IMR-90 (cell line): ENCODE measurements around the gene UGGT2. TPM values are rescaled to one million over a fixed set of nuclear protein-coding genes. Genes with fewer than 3 reads are reported as not detected.

ENCODE experiments used
- ATAC-seq: fragments of 200-7000 bp; cut with Tn5 transposase; 2 replicates; pipeline ENCODE4 v1.9.1; 2020; ENCODE audit warnings: low read depth, mild to moderate bottlenecking, moderate library complexity
- BruUV-seq: library from RNA; stranded (reverse); fragments of 400-500 nt; replicated peaks from 2 replicates; lab custom pipeline; 2021; lab: Mats Ljungman, UMichigan
- CTCF ChIA-PET: fragments of 300-600 bp; formaldehyde crosslinking; extraction: SDS; loops from one replicate; lab custom pipeline; 2021; ENCODE audit warnings: antibody characterized with exemption; lab: Yijun Ruan, JAX
- POLR2A ChIA-PET: fragments of 300-600 bp; sonication (Branson Sonifier 250); formaldehyde crosslinking; loops from one replicate; lab custom pipeline; 2022; ENCODE audit warnings: antibody characterized with exemption; ENCODE audit not compliant: unreplicated experiment; lab: Charles Lee
- DNase-seq: peaks from one replicate; pipeline ENCODE4 v3.0.0; 2013
- H2AFZ ChIP-seq: replicated peaks from 2 replicates; pipeline ENCODE3; 2013; ENCODE audit warnings: low read length, mild to moderate bottlenecking; ENCODE audit not compliant: poor library complexity
- H2AK5ac ChIP-seq: 2 replicates; pipeline ENCODE4 v1.6.1; 2013; ENCODE audit warnings: low read depth, low read length, inconsistent platforms
- H2AK9ac ChIP-seq: replicated peaks from 2 replicates; pipeline ENCODE3; 2013; ENCODE audit warnings: mild to moderate bottlenecking, low read depth, low read length, moderate library complexity; ENCODE audit not compliant: poor library complexity
- H2BK120ac ChIP-seq: 2 replicates; pipeline ENCODE4 v1.6.1; 2013; ENCODE audit warnings: low read depth, low read length, inconsistent platforms
- H2BK15ac ChIP-seq: 3 replicates; pipeline ENCODE4 v1.6.1; 2013; ENCODE audit warnings: low read depth, low read length, inconsistent platforms
- H2BK20ac ChIP-seq: 2 replicates; pipeline ENCODE4 v1.6.1; 2013; ENCODE audit warnings: low read depth, mild to moderate bottlenecking, inconsistent platforms, low read length, moderate library complexity
- H2BK5ac ChIP-seq: 2 replicates; pipeline ENCODE4 v1.6.1; 2013; ENCODE audit warnings: mild to moderate bottlenecking, low read depth, low read length, inconsistent platforms; ENCODE audit not compliant: poor library complexity, severe bottlenecking
- H3K14ac ChIP-seq: replicated peaks from 2 replicates; pipeline ENCODE4 v1.6.1; 2013; ENCODE audit warnings: low read depth, low read length, inconsistent platforms
- H3K18ac ChIP-seq: 2 replicates; pipeline ENCODE4 v1.6.1; 2013; ENCODE audit warnings: low read depth, low read length, control low read depth
- H3K23ac ChIP-seq: 2 replicates; pipeline ENCODE4 v1.6.1; 2013; ENCODE audit warnings: low read depth, low read length, inconsistent platforms
- H3K27ac ChIP-seq: 2 replicates; pipeline ENCODE4 v1.5.1; 2013; ENCODE audit warnings: mild to moderate bottlenecking, control low read depth, low read length; ENCODE audit not compliant: insufficient read depth
- H3K27me3 ChIP-seq: 2 replicates; pipeline ENCODE4 v1.6.1; 2013; ENCODE audit warnings: low read length; ENCODE audit not compliant: control insufficient read depth, insufficient read depth
- H3K36me3 ChIP-seq: 2 replicates; pipeline ENCODE4 v1.6.1; 2013; ENCODE audit warnings: low read length, mixed read lengths; ENCODE audit not compliant: control insufficient read depth, insufficient read depth
- H3K4ac ChIP-seq: 2 replicates; pipeline ENCODE4 v1.6.1; 2013; ENCODE audit warnings: low read depth, low read length, inconsistent platforms
- H3K4me1 ChIP-seq: 2 replicates; pipeline ENCODE4 v1.6.1; 2013; ENCODE audit warnings: low read length, mixed read lengths; ENCODE audit not compliant: control insufficient read depth, insufficient read depth
- H3K4me2 ChIP-seq: 2 replicates; pipeline ENCODE4 v1.6.1; 2013; ENCODE audit warnings: low read depth, mild to moderate bottlenecking, control low read depth, low read length, moderate library complexity
- H3K4me3 ChIP-seq: 2 replicates; pipeline ENCODE4 v1.5.1; 2013; ENCODE audit warnings: low read depth, mild to moderate bottlenecking, control low read depth, low read length, moderate library complexity; ENCODE audit not compliant: insufficient read depth
- H3K56ac ChIP-seq: 2 replicates; pipeline ENCODE4 v1.6.1; 2013; ENCODE audit warnings: low read length, inconsistent platforms; ENCODE audit not compliant: insufficient read depth; ENCODE audit errors: extremely low read depth
- H3K79me1 ChIP-seq, 2 experiments: 2 replicates each; pipeline ENCODE4 v1.6.1; 2013; ENCODE audit warnings: low read length in 2 of 2, inconsistent platforms in 1 of 2, low read depth in 1 of 2
- H3K9ac ChIP-seq: 2 replicates; pipeline ENCODE4 v1.6.1; 2013; ENCODE audit warnings: low read depth, low read length, control low read depth
- H3K9me1 ChIP-seq: 2 replicates; pipeline ENCODE4 v1.6.1; 2013; ENCODE audit warnings: low read length, inconsistent platforms; ENCODE audit not compliant: insufficient read depth
- H3K9me3 ChIP-seq: 2 replicates; pipeline ENCODE4 v1.6.1; 2013; ENCODE audit warnings: low read length; ENCODE audit not compliant: control insufficient read depth, insufficient read depth
- H4K20me1 ChIP-seq: 2 replicates; pipeline ENCODE4 v1.6.1; 2013; ENCODE audit warnings: low read length, inconsistent platforms; ENCODE audit not compliant: insufficient read depth
- H4K5ac ChIP-seq: 2 replicates; pipeline ENCODE4 v1.6.1; 2013; ENCODE audit warnings: mild to moderate bottlenecking, low read depth, low read length, control low read depth
- H4K8ac ChIP-seq, 2 experiments: 2 replicates each; pipeline ENCODE4 v1.6.1; 2013; ENCODE audit warnings: low read depth in 2 of 2, low read length in 2 of 2, control low read depth in 1 of 2, inconsistent platforms in 1 of 2
- H4K91ac ChIP-seq: 2 replicates; pipeline ENCODE4 v1.6.1; 2013; ENCODE audit warnings: low read depth, low read length, inconsistent platforms; ENCODE audit not compliant: insufficient read depth
- CHD1 ChIP-seq: IDR thresholded peaks from 2 replicates; pipeline ENCODE4 v1.6.1; 2012; ENCODE audit warnings: low read depth, low read length, improper control_type of control experiment
- FOS ChIP-seq: fragments of 150-350 bp; IDR thresholded peaks from 2 replicates; pipeline ENCODE4 v1.6.1; 2016; ENCODE audit warnings: low read depth, low read length
- MAFK ChIP-seq: IDR thresholded peaks from 2 replicates; pipeline ENCODE4 v1.6.1; 2012; ENCODE audit warnings: low read depth, low read length, improper control_type of control experiment
- MAZ ChIP-seq: IDR thresholded peaks from 2 replicates; pipeline ENCODE4 v1.6.1; 2012; ENCODE audit warnings: low read depth, mild to moderate bottlenecking, low read length, improper control_type of control experiment, moderate library complexity, borderline replicate concordance
- MXI1 ChIP-seq: IDR thresholded peaks from 2 replicates; pipeline ENCODE4 v1.6.1; 2012; ENCODE audit warnings: low read depth, mild to moderate bottlenecking, low read length, moderate library complexity, borderline replicate concordance
- NFE2L2 ChIP-seq: fragments of 150-350 bp; IDR thresholded peaks from 2 replicates; pipeline ENCODE4 v1.6.1; 2016; ENCODE audit warnings: low read depth, mild to moderate bottlenecking, low read length
- POLR2A ChIP-seq: IDR thresholded peaks from 2 replicates; pipeline ENCODE4 v1.6.1; 2012; ENCODE audit warnings: mild to moderate bottlenecking, low read depth, low read length
- RAD21 ChIP-seq: IDR thresholded peaks from 2 replicates; pipeline ENCODE4 v1.6.1; 2012; ENCODE audit warnings: low read length, improper control_type of control experiment
- RCOR1 ChIP-seq: IDR thresholded peaks from 2 replicates; pipeline ENCODE4 v1.6.1; 2012; ENCODE audit warnings: mild to moderate bottlenecking, low read length, improper control_type of control experiment; ENCODE audit not compliant: insufficient replicate concordance
- RFX5 ChIP-seq: IDR thresholded peaks from 2 replicates; pipeline ENCODE4 v1.8.0; 2012; ENCODE audit warnings: low read depth, mild to moderate bottlenecking, low read length, moderate library complexity
- WGBS, 2 experiments: methylation state at CpG; one replicate each; pipeline versions ENCODE4 v1.1.5 to v1.1.7; 2013; ENCODE audit warnings: missing lambda C conversion rate in 2 of 2; ENCODE audit not compliant: insufficient read length in 1 of 2; ENCODE audit errors: extremely low coverage in 2 of 2; 5-methylcytosine and 5-hydroxymethylcytosine counted together
- dilution Hi-C: fragments of 300-500 bp; cut with HindIII; formaldehyde crosslinking; loops from one replicate; pipeline ENCODE4 v1.14.3; 2018; ENCODE audit warnings: low sequenced_read_pairs; ENCODE audit not compliant: unreplicated experiment
- in situ Hi-C: fragments of 300-500 bp; cut with MboI; formaldehyde crosslinking; loops from 3 replicates; pipeline ENCODE4 v1.14.3; 2019; ENCODE audit warnings: low sequenced_read_pairs, inconsistent platforms, mixed read lengths
- intact Hi-C: fragments of 100-400 bp; cut with micrococcal nuclease; formaldehyde crosslinking; loops from 2 replicates; pipeline ENCODE4 v1.10.0; 2022
- polyA plus RNA-seq, 3 experiments: library from polyadenylated mRNA; depleted of rRNA; stranded (reverse); fragments of >200 nt; gene quantifications; 2 replicates each; pipeline ENCODE4 v1.2.3, GENCODE V29; 2012; ENCODE audit warnings: low replicate concordance in 1 of 3
- total RNA-seq: library from RNA; depleted of rRNA; stranded (reverse); fragments of >200 nt; gene quantifications from 2 replicates; pipeline ENCODE4 v1.2.3, GENCODE V29; 2012
- TF ChIP-seq, protein P1 (sequence below): conservative IDR thresholded peaks from 2 replicates; pipeline ENCODE4 v1.5.1; 2012; ENCODE audit warnings: mild to moderate bottlenecking, low read depth, low read length, improper control_type of control experiment
- TF ChIP-seq, protein P2 (sequence below): fragments of 150-350 bp; IDR thresholded peaks from 2 replicates; pipeline ENCODE4 v1.6.1; 2016; ENCODE audit warnings: low read depth, mild to moderate bottlenecking, low read length, moderate library complexity, borderline replicate concordance
- TF ChIP-seq, protein P3 (sequence below): fragments of 150-350 bp; IDR thresholded peaks from 2 replicates; pipeline ENCODE4 v1.6.1; 2017; ENCODE audit warnings: mild to moderate bottlenecking, antibody characterized with exemption, low read length, low read depth

UGGT2 gene
- total and polyA plus RNA-seq, 2 of the 4 experiments (the other 2 are of a cell fraction): 21.4 to 40.1 TPM

DNA sequence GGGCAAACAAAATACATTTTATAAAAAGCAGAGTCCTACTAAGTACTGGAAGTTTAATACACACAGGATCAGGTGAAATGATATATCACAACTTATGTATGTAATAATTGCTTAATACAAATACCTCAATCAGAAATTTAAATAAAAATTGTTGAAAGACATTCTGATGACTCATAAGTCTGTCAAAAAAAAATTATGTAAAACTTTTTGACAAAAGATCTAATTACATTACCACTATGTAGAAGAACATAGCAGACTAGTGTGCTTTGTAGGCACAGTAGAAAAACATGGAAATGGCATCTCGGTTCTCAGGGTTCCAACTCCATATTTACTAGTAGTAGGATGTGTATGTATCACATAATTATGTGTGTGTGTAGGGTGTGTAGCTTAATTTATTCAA, 220.1 kb downstream of the UGGT2 start:
- Histone ChIP-seq H3K79me1 (no peaks in the 10 kb centered on the region), H3K27me3 (no peaks in the 10 kb centered on the region), H2AK5ac (no peak overlapping the region), H2BK20ac (no peak overlapping the region), H3K36me3 (0 out of 2 replicates have a peak, but pooled peaks cover 2% of the 10 kb centered on the region), H3K23ac (no peak overlapping the region), H3K9me3 (no peaks in the 10 kb centered on the region), H3K56ac (no peak overlapping the region), H4K5ac (no peak overlapping the region), H3K4ac (no peak overlapping the region), H3K14ac (no peak overlapping the region), H2BK15ac (no peak overlapping the region), H3K4me1 (no peaks in the 10 kb centered on the region), H2BK120ac (no peak overlapping the region), H4K20me1 (no peaks in the 10 kb centered on the region), H3K4me2 (no peak overlapping the region), H3K9me1 (no peaks in the 10 kb centered on the region), H3K27ac (no peak overlapping the region), H3K9ac (no peak overlapping the region), H3K18ac (no peak overlapping the region), H3K4me3 (no peak overlapping the region), H4K8ac (no peak overlapping the region), H4K91ac (no peak overlapping the region), H2AFZ (no peak overlapping the region), H2BK5ac (no peak overlapping the region), H2AK9ac (no peak overlapping the region)
- ATAC-seq: no peak
- POLR2A ChIA-PET: no interaction called here
- no CpG with 5 or more reads among the region's 1 CpG for WGBS, 2 experiments
- no peak for DNase-seq
- no TSS peak for BruUV-seq
- CTCF ChIA-PET: interaction anchor here (0.6 to 2.1 kb wide), 8 partner anchors 8 to 211 kb away, joined by 3 to 9 read pairs (median 5); no protein-coding TSS in a partner anchor
- intact Hi-C loops: no loop called here
- dilution Hi-C loops: no loop called here
- TF ChIP-seq RFX5: no peak
- no peak for TF ChIP-seq RCOR1
- no peak for TF ChIP-seq RAD21
- TF ChIP-seq MXI1: no peak
- TF ChIP-seq, protein P1, sequence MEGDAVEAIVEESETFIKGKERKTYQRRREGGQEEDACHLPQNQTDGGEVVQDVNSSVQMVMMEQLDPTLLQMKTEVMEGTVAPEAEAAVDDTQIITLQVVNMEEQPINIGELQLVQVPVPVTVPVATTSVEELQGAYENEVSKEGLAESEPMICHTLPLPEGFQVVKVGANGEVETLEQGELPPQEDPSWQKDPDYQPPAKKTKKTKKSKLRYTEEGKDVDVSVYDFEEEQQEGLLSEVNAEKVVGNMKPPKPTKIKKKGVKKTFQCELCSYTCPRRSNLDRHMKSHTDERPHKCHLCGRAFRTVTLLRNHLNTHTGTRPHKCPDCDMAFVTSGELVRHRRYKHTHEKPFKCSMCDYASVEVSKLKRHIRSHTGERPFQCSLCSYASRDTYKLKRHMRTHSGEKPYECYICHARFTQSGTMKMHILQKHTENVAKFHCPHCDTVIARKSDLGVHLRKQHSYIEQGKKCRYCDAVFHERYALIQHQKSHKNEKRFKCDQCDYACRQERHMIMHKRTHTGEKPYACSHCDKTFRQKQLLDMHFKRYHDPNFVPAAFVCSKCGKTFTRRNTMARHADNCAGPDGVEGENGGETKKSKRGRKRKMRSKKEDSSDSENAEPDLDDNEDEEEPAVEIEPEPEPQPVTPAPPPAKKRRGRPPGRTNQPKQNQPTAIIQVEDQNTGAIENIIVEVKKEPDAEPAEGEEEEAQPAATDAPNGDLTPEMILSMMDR: no peak
- TF ChIP-seq MAFK: no peak
- no peak for TF ChIP-seq NFE2L2
- TF ChIP-seq CHD1: no peak
- TF ChIP-seq, protein P2, sequence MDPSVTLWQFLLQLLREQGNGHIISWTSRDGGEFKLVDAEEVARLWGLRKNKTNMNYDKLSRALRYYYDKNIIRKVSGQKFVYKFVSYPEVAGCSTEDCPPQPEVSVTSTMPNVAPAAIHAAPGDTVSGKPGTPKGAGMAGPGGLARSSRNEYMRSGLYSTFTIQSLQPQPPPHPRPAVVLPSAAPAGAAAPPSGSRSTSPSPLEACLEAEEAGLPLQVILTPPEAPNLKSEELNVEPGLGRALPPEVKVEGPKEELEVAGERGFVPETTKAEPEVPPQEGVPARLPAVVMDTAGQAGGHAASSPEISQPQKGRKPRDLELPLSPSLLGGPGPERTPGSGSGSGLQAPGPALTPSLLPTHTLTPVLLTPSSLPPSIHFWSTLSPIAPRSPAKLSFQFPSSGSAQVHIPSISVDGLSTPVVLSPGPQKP: no peak
- TF ChIP-seq FOS: no peak
- TF ChIP-seq POLR2A: no peak
- TF ChIP-seq MAZ: no peak
- TF ChIP-seq, protein P3, sequence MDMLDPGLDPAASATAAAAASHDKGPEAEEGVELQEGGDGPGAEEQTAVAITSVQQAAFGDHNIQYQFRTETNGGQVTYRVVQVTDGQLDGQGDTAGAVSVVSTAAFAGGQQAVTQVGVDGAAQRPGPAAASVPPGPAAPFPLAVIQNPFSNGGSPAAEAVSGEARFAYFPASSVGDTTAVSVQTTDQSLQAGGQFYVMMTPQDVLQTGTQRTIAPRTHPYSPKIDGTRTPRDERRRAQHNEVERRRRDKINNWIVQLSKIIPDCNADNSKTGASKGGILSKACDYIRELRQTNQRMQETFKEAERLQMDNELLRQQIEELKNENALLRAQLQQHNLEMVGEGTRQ: no peak
- in situ Hi-C loops: loop anchor here (10.0 kb wide), 1 partner anchor 218 kb away; no protein-coding TSS in a partner anchor
